ENCODE measurements around the gene EYA4.

DNA sequence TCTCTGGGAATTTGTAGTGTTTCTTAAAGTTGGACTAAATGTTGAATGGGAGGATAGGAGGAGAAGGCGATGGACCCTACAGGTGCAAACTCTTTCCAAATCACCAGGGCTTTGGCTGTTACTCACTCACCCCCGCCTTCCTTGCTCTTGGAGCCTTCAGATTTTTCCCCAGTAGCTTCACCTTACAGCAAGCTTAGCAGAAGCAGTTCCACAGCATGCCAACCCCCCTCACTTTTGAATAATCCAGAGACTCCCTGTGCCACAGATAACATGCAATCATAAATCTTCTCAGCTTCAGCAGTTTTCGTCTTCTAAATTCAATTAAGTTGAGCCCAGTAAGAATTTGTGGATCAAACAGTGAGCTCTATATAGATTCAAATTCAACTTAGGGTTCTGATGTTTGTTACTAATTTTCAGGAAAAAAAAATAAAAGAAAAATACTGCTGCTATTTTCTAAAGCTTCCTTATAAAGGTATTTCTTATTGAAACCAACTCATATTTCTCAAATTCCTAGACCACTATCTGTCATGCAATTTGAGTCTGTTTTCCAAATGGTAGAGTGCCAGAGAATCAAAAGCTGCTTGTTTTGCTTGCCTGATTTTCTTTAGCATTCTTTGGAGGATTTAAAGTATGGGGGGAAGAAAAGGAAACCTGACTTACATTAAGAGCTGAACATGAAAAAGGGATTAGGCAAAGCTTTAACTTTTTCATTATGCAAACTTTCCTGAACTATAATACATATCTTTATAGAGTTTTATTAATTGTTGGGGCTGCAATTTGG lies 166.4 kb downstream of the EYA4 start:
- TF ChIP-seq, protein P1, sequence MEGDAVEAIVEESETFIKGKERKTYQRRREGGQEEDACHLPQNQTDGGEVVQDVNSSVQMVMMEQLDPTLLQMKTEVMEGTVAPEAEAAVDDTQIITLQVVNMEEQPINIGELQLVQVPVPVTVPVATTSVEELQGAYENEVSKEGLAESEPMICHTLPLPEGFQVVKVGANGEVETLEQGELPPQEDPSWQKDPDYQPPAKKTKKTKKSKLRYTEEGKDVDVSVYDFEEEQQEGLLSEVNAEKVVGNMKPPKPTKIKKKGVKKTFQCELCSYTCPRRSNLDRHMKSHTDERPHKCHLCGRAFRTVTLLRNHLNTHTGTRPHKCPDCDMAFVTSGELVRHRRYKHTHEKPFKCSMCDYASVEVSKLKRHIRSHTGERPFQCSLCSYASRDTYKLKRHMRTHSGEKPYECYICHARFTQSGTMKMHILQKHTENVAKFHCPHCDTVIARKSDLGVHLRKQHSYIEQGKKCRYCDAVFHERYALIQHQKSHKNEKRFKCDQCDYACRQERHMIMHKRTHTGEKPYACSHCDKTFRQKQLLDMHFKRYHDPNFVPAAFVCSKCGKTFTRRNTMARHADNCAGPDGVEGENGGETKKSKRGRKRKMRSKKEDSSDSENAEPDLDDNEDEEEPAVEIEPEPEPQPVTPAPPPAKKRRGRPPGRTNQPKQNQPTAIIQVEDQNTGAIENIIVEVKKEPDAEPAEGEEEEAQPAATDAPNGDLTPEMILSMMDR (conservative IDR thresholded peaks at IDR 0.05; ENCODE audit: low read depth, low read length): no peak
- TF ChIP-seq EZH2 (IDR thresholded peaks at IDR 0.05; ENCODE audit: low read length, unreplicated experiment): no peak
- TF ChIP-seq EZH2phosphoT487 (IDR thresholded peaks at IDR 0.05; ENCODE audit: borderline replicate concordance, low read length): no peak

Measured in PC-3 (cell line).